ENCODE results near the gene POU6F2. TPM values are rescaled to one million over a fixed set of nuclear protein-coding genes. Genes with fewer than 3 reads are reported as not detected.

The POU6F2 gene
- total RNA-seq, 1 donor from 2014 or later = 9.2 TPM

DNA sequence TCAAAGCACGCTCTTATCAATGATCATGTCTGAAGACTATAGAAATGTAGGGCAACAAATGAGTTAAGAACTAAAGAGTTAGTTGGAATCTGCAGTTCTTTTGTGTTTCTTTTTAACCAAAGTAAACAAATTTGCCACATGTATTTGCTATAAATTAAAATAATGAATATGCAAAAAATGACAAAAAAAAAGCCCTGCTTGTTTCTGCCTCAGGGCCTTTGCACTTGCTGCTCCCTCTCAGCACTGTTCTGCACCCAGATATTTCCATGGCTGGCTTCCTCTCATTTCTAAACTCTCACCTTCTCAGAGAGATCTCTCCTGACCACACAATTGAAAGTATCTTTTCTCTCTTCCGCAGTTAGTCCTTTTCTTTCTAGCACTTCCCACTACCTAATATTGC lies 406.7 kb downstream of the POU6F2 start:
- no peak overlapping the region for H3K27ac Mint-ChIP-seq
- peaks cover 4% of the 10 kb centered on the region for H3K9me3 Mint-ChIP-seq
- H3K36me3 Mint-ChIP-seq = no peaks in the 10 kb centered on the region
- no peak for DNase-seq (ENCODE audit: low spot score in 2 of 2, unreplicated experiment in 2 of 2)
- peaks cover 4% of the 10 kb centered on the region for H3K27me3 Mint-ChIP-seq (ENCODE audit: low read depth)
- no peak overlapping the region for H3K4me3 Mint-ChIP-seq
- no peaks in the 10 kb centered on the region for H3K4me1 Mint-ChIP-seq
- no peak for TF ChIP-seq CTCF (IDR thresholded peaks at IDR 0.05; ENCODE audit: unreplicated experiment)

DNA sequence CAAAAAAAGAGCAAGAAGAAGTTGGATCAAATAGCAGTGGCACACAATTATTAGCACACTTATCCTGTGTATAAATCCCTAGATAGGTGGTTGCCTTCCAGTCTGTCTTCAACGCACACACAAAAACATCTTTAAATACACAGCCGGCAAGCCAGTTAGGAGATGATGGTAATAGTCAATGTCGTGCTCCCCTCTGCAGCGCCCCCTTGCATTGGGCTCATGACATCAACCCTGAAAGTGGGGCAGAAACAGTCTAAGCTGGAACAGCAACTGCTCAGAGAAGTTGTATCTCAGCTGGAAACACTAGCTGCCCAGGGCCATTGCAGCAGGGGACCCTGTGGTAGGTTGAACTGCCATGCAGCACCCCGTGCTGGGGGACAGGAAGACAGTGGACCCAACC lies 409.0 kb downstream of the POU6F2 start:
- no peaks in the 10 kb centered on the region for H3K4me1 Mint-ChIP-seq
- no peak overlapping the region for H3K4me3 Mint-ChIP-seq
- peaks cover 4% of the 10 kb centered on the region for H3K9me3 Mint-ChIP-seq
- TF ChIP-seq CTCF (IDR thresholded peaks at IDR 0.05; ENCODE audit: unreplicated experiment) = no peak
- peaks cover 17% of the 10 kb centered on the region for H3K27me3 Mint-ChIP-seq (ENCODE audit: low read depth)
- no peak for DNase-seq (ENCODE audit: low spot score in 2 of 2, unreplicated experiment in 2 of 2)
- H3K36me3 Mint-ChIP-seq = no peaks in the 10 kb centered on the region
- H3K27ac Mint-ChIP-seq = no peak overlapping the region

- H3K4me3 Mint-ChIP-seq = no peak overlapping the region
These were observed 414.4 kb downstream of the POU6F2 start for GRCh38 chr7:39392151-39392550.

DNA sequence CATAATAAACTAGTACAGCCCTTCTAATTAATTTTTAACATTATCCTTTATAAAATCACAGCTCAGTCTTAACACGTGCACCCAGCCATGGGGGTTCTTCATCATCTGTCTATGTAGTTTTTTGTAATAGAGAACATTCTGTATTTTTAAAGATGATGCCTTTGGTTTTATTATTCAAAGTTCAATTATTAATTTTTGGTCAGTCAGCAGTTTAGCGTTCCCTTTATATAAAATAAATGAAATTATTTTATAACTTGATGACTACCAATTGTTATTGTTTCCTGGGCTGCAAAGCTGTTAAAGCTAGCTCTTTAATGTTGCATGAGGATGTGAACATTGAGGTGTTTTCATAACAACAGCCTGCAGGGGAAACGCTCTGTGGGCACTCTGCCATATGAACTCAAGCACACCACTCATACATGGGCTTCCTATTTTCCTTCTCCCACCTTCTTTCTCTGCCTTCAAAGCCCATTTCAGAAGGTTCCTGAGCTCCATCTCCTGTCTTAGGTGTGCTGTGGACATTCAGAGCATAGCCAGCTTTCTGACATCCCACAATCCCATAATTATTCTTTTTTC lies 416.5 kb downstream of the POU6F2 start:
- TF ChIP-seq CTCF (IDR thresholded peaks at IDR 0.05; ENCODE audit: unreplicated experiment) = no peak
- peaks cover 45% of the 10 kb centered on the region for H3K27me3 Mint-ChIP-seq (ENCODE audit: low read depth)
- no peak overlapping the region for H3K27ac Mint-ChIP-seq

More at GRCh38 chr7:39392151-39392550, 414.4 kb downstream of the POU6F2 start:
- peaks cover 45% of the 10 kb centered on the region for H3K27me3 Mint-ChIP-seq (ENCODE audit: low read depth)
- no peak for DNase-seq (ENCODE audit: low spot score in 2 of 2, unreplicated experiment in 2 of 2)
- H3K36me3 Mint-ChIP-seq = no peaks in the 10 kb centered on the region
- no peak overlapping the region for H3K27ac Mint-ChIP-seq
- H3K4me1 Mint-ChIP-seq = no peaks in the 10 kb centered on the region
- no peaks in the 10 kb centered on the region for H3K9me3 Mint-ChIP-seq
- no peak for TF ChIP-seq CTCF (IDR thresholded peaks at IDR 0.05; ENCODE audit: unreplicated experiment)

DNA sequence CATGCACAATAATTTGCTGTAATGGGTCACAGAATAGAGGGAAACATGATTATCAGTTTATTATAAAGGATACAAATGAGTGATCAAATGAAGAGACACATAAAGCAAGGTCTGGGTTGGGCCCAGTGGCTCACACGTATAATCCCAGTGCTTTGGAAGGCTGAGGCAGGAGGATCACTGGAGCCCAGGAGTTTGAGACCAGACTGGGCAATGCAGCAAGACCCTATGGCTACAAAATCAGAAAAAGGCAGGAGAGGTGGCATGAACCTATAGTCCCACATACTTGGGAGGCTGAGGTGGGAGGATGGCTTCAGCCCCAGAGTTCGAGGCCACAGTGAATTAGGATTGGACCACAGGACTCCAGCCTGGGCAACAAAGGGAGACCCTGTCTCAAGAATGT lies 421.7 kb downstream of the POU6F2 start:
- H3K27ac Mint-ChIP-seq = no peak overlapping the region
- TF ChIP-seq CTCF (IDR thresholded peaks at IDR 0.05; ENCODE audit: unreplicated experiment) = no peak
- H3K4me3 Mint-ChIP-seq = no peak overlapping the region
- H3K36me3 Mint-ChIP-seq = no peaks in the 10 kb centered on the region
- no peaks in the 10 kb centered on the region for H3K9me3 Mint-ChIP-seq
- DNase-seq (ENCODE audit: low spot score in 2 of 2, unreplicated experiment in 2 of 2) = no peak
- no peaks in the 10 kb centered on the region for H3K4me1 Mint-ChIP-seq
- peaks cover 17% of the 10 kb centered on the region for H3K27me3 Mint-ChIP-seq (ENCODE audit: low read depth)

More for the DNA sequence above, 416.5 kb downstream of the POU6F2 start:
- DNase-seq (ENCODE audit: low spot score in 2 of 2, unreplicated experiment in 2 of 2) = no peak
- H3K36me3 Mint-ChIP-seq = no peaks in the 10 kb centered on the region
- no peaks in the 10 kb centered on the region for H3K9me3 Mint-ChIP-seq
- no peaks in the 10 kb centered on the region for H3K4me1 Mint-ChIP-seq
- H3K4me3 Mint-ChIP-seq = no peak overlapping the region

- no peak overlapping the region for H3K27ac Mint-ChIP-seq
- no peak for TF ChIP-seq CTCF (IDR thresholded peaks at IDR 0.05; ENCODE audit: unreplicated experiment)
- no peak overlapping the region for H3K4me3 Mint-ChIP-seq
- no peaks in the 10 kb centered on the region for H3K9me3 Mint-ChIP-seq
- H3K27me3 Mint-ChIP-seq (ENCODE audit: low read depth) = peaks cover 12% of the 10 kb centered on the region
- DNase-seq (ENCODE audit: low spot score in 2 of 2, unreplicated experiment in 2 of 2) = no peak
- H3K4me1 Mint-ChIP-seq = no peaks in the 10 kb centered on the region
- no peaks in the 10 kb centered on the region for H3K36me3 Mint-ChIP-seq
These were observed 422.3 kb downstream of the POU6F2 start for GRCh38 chr7:39399986-39400385.

Data from mesothelial cell of epicardium (in vitro differentiated cells).